Mucosa of rectum (tissue), 2 donors: ENCODE results near the gene SEC61G.
A peak's percentile ranks its signal among the peaks of the same experiment; 100 is the strongest.

Experiments used
- H3K27ac ChIP-seq, 2 donors: one replicate each; pipeline ENCODE4 v1.7.0; 2013; ENCODE audit warnings: inconsistent platforms in 2 of 2, low read depth in 2 of 2, low read length in 2 of 2
- H3K27me3 ChIP-seq, 2 donors: one replicate each; pipeline ENCODE4 v1.7.0; 2013; ENCODE audit warnings: low read length in 2 of 2; ENCODE audit not compliant: control insufficient read depth in 2 of 2, insufficient read depth in 2 of 2
- H3K36me3 ChIP-seq, 2 donors: one replicate each; pipeline ENCODE4 v1.7.0; 2013; ENCODE audit warnings: low read length in 2 of 2; ENCODE audit not compliant: control insufficient read depth in 2 of 2, insufficient read depth in 2 of 2
- H3K4me1 ChIP-seq, 2 donors: one replicate each; pipeline ENCODE4 v1.7.0; 2013; ENCODE audit warnings: low read length in 2 of 2, mild to moderate bottlenecking in 1 of 2; ENCODE audit not compliant: control insufficient read depth in 2 of 2, insufficient read depth in 2 of 2
- H3K4me3 ChIP-seq, 2 donors: one replicate each; pipeline ENCODE4 v1.7.0; 2013; ENCODE audit warnings: low read length in 2 of 2
- H3K9ac ChIP-seq, 2 donors: one replicate each; pipeline ENCODE4 v1.7.0; 2013; ENCODE audit warnings: low read length in 2 of 2, low read depth in 1 of 2, mild to moderate bottlenecking in 1 of 2
- H3K9me3 ChIP-seq, 2 donors: one replicate each; pipeline ENCODE4 v1.7.0; 2013; ENCODE audit warnings: low read length in 2 of 2; ENCODE audit not compliant: control insufficient read depth in 2 of 2
- donor health status: healthy.
- donor health status: Normal muscosa, but diverticular disease.

The SEC61G gene

DNA sequence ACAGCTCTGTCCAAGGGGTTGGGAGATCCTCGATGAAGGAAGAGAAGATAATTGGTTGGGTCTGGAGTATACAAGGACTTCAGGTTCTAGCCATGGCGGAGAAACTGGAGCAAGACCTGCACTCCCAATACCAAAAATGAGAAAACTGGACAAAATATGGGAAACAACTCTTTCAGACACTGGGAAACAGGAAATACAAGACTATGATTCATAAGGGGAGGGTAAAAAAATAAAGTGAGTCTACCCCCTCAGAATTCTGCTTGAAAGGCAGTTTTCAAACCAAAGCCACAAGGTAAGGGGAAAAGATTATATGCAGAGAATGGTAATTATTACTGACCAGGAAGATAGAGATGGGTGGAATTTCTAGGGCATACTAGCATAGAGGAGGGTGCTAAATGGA, 10.2 kb upstream of the SEC61G start:
- no peak overlapping the region for H3K27ac ChIP-seq
- H3K27me3 ChIP-seq = no peaks in the 10 kb centered on the region
- no peaks in the 10 kb centered on the region for H3K36me3 ChIP-seq

GRCh38 chr7:54764861-54765260, 5.8 kb upstream of the SEC61G start:
- Histone ChIP-seq H3K9ac (no peak overlapping the region), H3K27ac (no peak overlapping the region), H3K27me3 (no peaks in the 10 kb centered on the region), H3K9me3 (no peaks in the 10 kb centered on the region), H3K4me3 (no peak overlapping the region), H3K4me1 (peaks cover 0 to 3% of the 10 kb centered on the region in 2 donors), H3K36me3 (no peaks in the 10 kb centered on the region)

More for the DNA sequence above, 10.2 kb upstream of the SEC61G start:
- H3K4me3 ChIP-seq = no peak overlapping the region
- H3K9me3 ChIP-seq = no peaks in the 10 kb centered on the region
- no peak overlapping the region for H3K9ac ChIP-seq
- H3K4me1 ChIP-seq = no peaks in the 10 kb centered on the region

DNA sequence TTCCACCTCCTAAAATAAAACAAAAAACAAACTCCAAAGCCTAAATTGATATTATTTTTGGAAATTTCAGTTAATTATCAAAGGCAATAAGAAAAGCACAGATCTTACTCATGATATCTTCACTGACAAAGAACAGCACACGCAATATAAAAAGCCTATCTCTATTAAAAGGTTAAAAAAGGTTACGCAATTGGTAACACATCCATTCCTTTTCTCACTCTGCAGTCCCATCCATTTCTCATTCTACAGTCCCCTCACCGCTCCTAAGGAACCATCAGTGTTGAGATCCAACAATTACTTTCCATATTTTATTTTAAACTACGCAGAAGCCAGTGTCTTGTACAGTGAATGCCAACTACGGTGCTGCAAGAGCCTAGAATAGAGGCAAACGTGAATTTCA, 1.3 kb downstream of the SEC61G start:
- no peaks in the 10 kb centered on the region for H3K27me3 ChIP-seq
- no peaks in the 10 kb centered on the region for H3K9me3 ChIP-seq
- H3K27ac ChIP-seq = no peak overlapping the region
- peak overlapping the region; percentile 28 to 87 for H3K4me3 ChIP-seq
- peaks cover 11 to 15% of the 10 kb centered on the region in 2 donors for H3K36me3 ChIP-seq
- no peak overlapping the region for H3K9ac ChIP-seq
- peaks cover 6 to 16% of the 10 kb centered on the region in 2 donors for H3K4me1 ChIP-seq

GRCh38 chr7:54749200-54749599, 9.8 kb downstream of the SEC61G start:
- Histone ChIP-seq H3K9me3 (no peaks in the 10 kb centered on the region), H3K4me1 (no peaks in the 10 kb centered on the region), H3K36me3 (peaks cover 34 to 53% of the 10 kb centered on the region in 2 donors), H3K27me3 (no peaks in the 10 kb centered on the region), H3K4me3 (no peak overlapping the region), H3K9ac (no peak overlapping the region), H3K27ac (no peak overlapping the region)

GRCh38 chr7:54747234-54747633, 11.8 kb downstream of the SEC61G start:
- peaks cover 23 to 40% of the 10 kb centered on the region in 2 donors for H3K36me3 ChIP-seq
- no peak overlapping the region for H3K4me3 ChIP-seq
- H3K9me3 ChIP-seq = no peaks in the 10 kb centered on the region
- H3K27me3 ChIP-seq = no peaks in the 10 kb centered on the region
- no peak overlapping the region for H3K9ac ChIP-seq
- H3K4me1 ChIP-seq = no peaks in the 10 kb centered on the region
- no peak overlapping the region for H3K27ac ChIP-seq

DNA sequence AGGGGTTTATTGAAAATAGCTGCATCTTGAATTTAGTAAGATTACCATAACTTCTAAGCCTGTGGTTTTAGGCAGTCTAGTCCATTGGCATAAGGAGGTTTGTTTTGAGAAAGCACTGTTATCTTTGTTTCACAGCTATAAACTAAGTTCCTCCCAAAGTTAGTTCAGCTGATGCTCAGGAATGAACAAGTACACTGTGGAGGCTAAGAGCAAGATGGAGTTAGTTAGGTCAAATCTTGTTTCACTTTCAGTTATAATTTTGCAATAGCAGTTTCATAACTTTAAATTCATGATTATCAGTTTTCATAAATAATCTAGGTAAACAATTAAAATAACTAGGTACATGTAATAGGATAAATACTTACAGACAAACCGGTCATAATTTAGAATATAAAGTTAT, 15.4 kb downstream of the SEC61G start:
- Histone ChIP-seq H3K36me3 (peaks cover 6 to 9% of the 10 kb centered on the region in 2 donors), H3K27ac (no peak overlapping the region), H3K4me1 (no peaks in the 10 kb centered on the region), H3K9ac (no peak overlapping the region), H3K4me3 (no peak overlapping the region), H3K27me3 (no peaks in the 10 kb centered on the region), H3K9me3 (no peaks in the 10 kb centered on the region)

- Histone ChIP-seq H3K9ac (no peak overlapping the region), H3K27me3 (no peaks in the 10 kb centered on the region), H3K27ac (no peak overlapping the region), H3K9me3 (no peaks in the 10 kb centered on the region), H3K4me3 (no peak overlapping the region), H3K4me1 (no peaks in the 10 kb centered on the region), H3K36me3 (no peaks in the 10 kb centered on the region)
Observed at GRCh38 chr7:54738737-54739136, 20.3 kb downstream of the SEC61G start.

GRCh38 chr7:54729107-54729506, 29.9 kb downstream of the SEC61G start:
- H3K36me3 ChIP-seq = no peaks in the 10 kb centered on the region
- H3K27me3 ChIP-seq = no peaks in the 10 kb centered on the region
- H3K4me1 ChIP-seq = no peaks in the 10 kb centered on the region
- no peak overlapping the region for H3K9ac ChIP-seq
- H3K27ac ChIP-seq = no peak overlapping the region
- no peaks in the 10 kb centered on the region for H3K9me3 ChIP-seq
- H3K4me3 ChIP-seq = no peak overlapping the region

DNA sequence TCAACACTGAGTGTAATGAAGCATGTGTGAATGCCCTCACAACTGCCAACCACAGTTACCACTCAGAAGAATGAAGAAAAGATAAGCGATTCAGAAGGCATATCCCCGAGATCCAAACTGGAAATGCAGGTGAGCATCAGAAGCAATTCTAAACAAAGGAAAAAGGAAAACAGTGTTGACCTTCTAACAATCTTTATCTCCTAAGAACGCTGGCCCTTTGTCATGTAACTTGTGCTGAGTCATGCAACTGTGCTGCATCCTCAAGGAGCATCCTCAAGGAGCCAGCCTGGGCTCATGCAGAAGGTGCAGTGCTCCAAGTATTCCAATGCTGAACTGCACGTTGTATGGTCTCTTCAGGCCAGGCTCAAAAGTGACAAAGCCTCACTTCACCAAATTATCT, 30.6 kb downstream of the SEC61G start:
- Histone ChIP-seq H3K36me3 (no peaks in the 10 kb centered on the region), H3K27ac (no peak overlapping the region), H3K4me1 (no peaks in the 10 kb centered on the region), H3K9ac (no peak overlapping the region), H3K9me3 (no peaks in the 10 kb centered on the region), H3K27me3 (no peaks in the 10 kb centered on the region), H3K4me3 (no peak overlapping the region)

- Histone ChIP-seq H3K36me3 (no peaks in the 10 kb centered on the region), H3K27ac (no peak overlapping the region), H3K9me3 (no peaks in the 10 kb centered on the region), H3K27me3 (no peaks in the 10 kb centered on the region), H3K4me1 (no peaks in the 10 kb centered on the region), H3K4me3 (no peak overlapping the region), H3K9ac (no peak overlapping the region)
Observed at GRCh38 chr7:54725255-54725654, 33.8 kb downstream of the SEC61G start.

DNA sequence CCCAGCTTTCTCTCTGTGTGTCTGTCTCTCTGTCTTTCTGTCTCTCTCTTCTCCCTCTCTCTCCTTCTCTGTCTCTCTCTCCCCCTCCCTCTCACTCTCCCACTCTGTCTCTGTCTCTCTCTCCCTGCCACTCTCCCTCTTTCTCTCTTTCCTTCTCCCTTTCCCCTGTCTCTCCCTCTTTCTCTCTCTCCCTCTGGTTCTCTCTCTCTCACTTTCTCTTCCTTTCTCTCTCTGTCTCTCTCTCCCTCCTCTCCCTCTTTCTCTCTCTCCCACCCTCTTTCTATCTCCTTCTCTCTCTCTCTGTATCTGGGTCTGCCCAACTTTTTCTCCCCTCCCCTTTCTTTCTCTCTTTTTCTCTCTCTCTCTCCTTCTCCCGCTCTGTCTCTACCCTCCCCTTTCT, 36.5 kb downstream of the SEC61G start:
- no peak overlapping the region for H3K4me3 ChIP-seq
- no peaks in the 10 kb centered on the region for H3K9me3 ChIP-seq
- H3K4me1 ChIP-seq = no peaks in the 10 kb centered on the region
- H3K9ac ChIP-seq = no peak overlapping the region
- H3K27me3 ChIP-seq = no peaks in the 10 kb centered on the region
- H3K36me3 ChIP-seq = no peaks in the 10 kb centered on the region
- no peak overlapping the region for H3K27ac ChIP-seq
